ENCODE measurements around the gene ILF2.

DNA sequence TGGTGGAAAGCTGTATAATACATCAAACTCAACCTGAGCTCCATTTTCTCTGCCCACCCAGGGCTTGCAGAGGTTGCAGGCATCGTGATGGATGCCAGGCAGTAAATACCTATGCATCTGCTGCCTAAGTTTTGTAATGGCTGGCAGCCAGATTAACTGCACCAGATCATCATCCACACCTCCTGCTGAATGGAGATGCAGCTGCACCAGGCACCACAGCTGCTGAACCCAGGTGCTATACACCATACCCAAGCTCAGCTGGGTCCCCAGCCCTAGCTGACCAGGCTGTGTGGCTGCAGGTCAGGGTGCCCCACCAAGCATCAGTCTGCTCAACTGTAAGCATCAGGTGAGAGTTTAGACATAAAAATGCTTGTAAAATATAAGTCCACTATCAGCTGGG lies 19.0 kb downstream of the ILF2 start:
- TF ChIP-seq, protein P1, sequence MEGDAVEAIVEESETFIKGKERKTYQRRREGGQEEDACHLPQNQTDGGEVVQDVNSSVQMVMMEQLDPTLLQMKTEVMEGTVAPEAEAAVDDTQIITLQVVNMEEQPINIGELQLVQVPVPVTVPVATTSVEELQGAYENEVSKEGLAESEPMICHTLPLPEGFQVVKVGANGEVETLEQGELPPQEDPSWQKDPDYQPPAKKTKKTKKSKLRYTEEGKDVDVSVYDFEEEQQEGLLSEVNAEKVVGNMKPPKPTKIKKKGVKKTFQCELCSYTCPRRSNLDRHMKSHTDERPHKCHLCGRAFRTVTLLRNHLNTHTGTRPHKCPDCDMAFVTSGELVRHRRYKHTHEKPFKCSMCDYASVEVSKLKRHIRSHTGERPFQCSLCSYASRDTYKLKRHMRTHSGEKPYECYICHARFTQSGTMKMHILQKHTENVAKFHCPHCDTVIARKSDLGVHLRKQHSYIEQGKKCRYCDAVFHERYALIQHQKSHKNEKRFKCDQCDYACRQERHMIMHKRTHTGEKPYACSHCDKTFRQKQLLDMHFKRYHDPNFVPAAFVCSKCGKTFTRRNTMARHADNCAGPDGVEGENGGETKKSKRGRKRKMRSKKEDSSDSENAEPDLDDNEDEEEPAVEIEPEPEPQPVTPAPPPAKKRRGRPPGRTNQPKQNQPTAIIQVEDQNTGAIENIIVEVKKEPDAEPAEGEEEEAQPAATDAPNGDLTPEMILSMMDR (IDR thresholded peaks at IDR 0.05 in 4 of 5, conservative IDR thresholded peaks at IDR 0.05 in 1 of 5): no peak
- no peak for TF ChIP-seq POLR2A (IDR thresholded peaks at IDR 0.05)
